ENCODE measurements around the gene C6orf52. TPM values are rescaled to one million over a fixed set of nuclear protein-coding genes. Genes with fewer than 3 reads are reported as not detected.

The C6orf52 gene
- total and polyA plus RNA-seq, 8 donors, result 1.8 to 3.2 (median 2.8) TPM; not detected in 5

DNA sequence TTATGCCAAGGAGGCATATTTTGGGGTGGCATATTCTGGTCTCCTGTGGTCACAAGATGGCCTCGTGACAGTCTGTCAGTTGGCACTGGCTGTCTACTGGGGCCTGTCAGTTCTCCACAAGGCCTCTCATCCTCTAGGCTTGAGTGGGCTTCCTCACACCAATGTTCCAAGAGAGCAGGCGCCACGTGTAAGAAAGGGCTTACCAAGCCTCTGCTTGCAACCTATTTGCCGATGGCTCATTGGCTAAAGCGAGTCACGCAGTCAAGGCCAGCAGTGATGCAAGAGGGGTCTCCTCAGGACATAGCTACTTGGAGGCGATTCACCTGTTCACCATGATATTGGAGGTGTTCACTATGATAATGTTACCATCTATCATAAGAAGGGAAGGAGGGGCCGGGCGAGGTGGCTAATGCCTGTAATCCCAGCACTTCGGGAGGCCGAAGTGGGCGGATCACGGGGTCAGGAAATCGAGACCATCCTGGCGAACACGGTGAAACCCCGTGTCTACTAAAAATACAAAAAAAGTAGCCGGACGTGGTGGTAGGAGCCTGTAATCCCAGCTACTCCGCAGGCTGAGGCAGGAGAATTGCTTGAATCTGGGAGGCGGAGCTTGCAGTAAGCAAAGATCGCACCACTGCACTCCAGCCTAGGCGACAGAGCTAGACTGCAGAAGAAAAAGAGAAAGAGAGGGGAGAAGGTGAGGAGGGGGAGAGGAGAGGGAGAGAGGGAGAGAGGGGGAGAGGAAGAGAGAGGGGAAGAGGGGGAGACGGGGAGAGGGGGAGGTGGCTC, 35.3 kb downstream of the C6orf52 start:
- WGBS, 5 donors, result 78 to 89% (median 83%) methylated on average over 24 of the region's 24 CpGs
- H3K4me1 ChIP-seq, result peaks cover 0 to 7% (median 0%) of the 10 kb centered on the region in 4 donors
- no peak for DNase-seq
- no peaks in the 10 kb centered on the region for H3K9me3 ChIP-seq
- intact Hi-C loops (cut with DNase I; ENCODE audit: low total_unique reads), result no loop called here
- no peaks in the 10 kb centered on the region for H3K36me3 ChIP-seq
- peak overlapping the region in 2 of 5 donors; percentile 38 to 49 for H3K27ac ChIP-seq
- peak overlapping the region; percentile 15 to 45 (median 38) for H3K4me3 ChIP-seq
- no peaks in the 10 kb centered on the region for H3K27me3 ChIP-seq
- TF ChIP-seq, protein P1, sequence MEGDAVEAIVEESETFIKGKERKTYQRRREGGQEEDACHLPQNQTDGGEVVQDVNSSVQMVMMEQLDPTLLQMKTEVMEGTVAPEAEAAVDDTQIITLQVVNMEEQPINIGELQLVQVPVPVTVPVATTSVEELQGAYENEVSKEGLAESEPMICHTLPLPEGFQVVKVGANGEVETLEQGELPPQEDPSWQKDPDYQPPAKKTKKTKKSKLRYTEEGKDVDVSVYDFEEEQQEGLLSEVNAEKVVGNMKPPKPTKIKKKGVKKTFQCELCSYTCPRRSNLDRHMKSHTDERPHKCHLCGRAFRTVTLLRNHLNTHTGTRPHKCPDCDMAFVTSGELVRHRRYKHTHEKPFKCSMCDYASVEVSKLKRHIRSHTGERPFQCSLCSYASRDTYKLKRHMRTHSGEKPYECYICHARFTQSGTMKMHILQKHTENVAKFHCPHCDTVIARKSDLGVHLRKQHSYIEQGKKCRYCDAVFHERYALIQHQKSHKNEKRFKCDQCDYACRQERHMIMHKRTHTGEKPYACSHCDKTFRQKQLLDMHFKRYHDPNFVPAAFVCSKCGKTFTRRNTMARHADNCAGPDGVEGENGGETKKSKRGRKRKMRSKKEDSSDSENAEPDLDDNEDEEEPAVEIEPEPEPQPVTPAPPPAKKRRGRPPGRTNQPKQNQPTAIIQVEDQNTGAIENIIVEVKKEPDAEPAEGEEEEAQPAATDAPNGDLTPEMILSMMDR (IDR thresholded peaks at IDR 0.05), result no peak
- TF ChIP-seq POLR2A (IDR thresholded peaks at IDR 0.05), result no peak
- no peak for TF ChIP-seq POLR2AphosphoS5 (IDR thresholded peaks at IDR 0.05)
- TF ChIP-seq EP300 (IDR thresholded peaks at IDR 0.05), result no peak

DNA sequence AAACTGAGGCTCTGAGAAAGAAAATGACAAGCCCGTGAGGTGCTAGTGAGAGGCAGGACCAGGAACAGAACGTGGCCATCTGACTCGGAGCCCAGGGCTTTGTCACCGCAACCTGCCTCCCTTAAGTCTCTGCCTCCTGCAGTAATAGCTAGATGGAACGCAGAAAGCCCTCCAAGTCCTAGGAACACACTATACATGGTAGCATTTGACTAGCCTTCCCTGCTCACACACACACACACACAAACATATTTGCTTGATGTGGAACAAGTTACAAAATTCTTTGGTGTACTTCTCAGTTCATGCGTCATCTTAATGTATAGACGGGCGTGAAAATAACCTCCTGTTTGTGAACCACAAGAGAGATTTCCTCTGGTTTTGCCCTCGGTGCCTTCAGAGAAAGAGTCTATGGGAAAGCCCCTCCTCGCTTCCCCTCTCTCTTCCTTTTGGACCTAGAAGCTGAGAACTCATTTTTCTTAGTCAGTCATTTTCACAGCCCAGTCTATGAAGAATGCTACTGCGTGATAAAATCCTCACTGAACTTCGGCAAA, 38.8 kb downstream of the C6orf52 start:
- Histone ChIP-seq H3K4me1 (peaks cover 0 to 7% (median 0%) of the 10 kb centered on the region in 4 donors), H3K9me3 (no peaks in the 10 kb centered on the region), H3K36me3 (no peaks in the 10 kb centered on the region), H3K27ac (no peak overlapping the region), H3K4me3 (no peak overlapping the region), H3K27me3 (no peaks in the 10 kb centered on the region)
- intact Hi-C loops (cut with DNase I; ENCODE audit: low total_unique reads), result no loop called here
- peak in 1 of 2 donors; percentile 35 for DNase-seq
- TF ChIP-seq EP300 (IDR thresholded peaks at IDR 0.05), result no peak
- no peak for TF ChIP-seq POLR2A (IDR thresholded peaks at IDR 0.05)
- TF ChIP-seq, protein P1 (IDR thresholded peaks at IDR 0.05), result no peak
- TF ChIP-seq POLR2AphosphoS5 (IDR thresholded peaks at IDR 0.05), result no peak
- 68 to 78% (median 70%) methylated on average over 12 of the region's 12 CpGs for WGBS, 5 donors

DNA sequence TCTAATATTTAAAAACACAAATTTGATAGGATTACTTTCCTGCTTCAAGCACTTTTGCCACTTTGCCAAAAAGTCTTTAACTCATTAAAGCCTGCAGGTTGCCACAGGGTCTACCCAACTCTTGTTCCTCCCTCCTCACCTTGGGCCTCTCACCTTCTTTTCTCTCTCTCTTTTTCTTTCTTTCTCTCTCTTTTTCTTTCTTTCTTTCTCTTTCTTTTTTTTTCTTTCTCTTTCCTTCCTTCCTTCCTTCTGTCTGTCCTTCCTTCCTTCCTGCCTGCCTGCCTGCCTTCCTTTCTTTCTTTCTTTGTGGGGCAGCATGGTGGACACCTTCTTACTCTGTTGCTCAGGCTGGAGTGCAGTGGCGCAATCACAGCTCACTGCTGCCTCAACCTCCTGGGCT, 50.2 kb downstream of the C6orf52 start:
- no peak overlapping the region for H3K4me3 ChIP-seq
- H3K9me3 ChIP-seq, result no peaks in the 10 kb centered on the region
- peaks cover 0 to 11% (median 0%) of the 10 kb centered on the region in 4 donors for H3K4me1 ChIP-seq
- H3K36me3 ChIP-seq, result no peaks in the 10 kb centered on the region
- TF ChIP-seq POLR2AphosphoS5 (IDR thresholded peaks at IDR 0.05) (no peak), EP300 (IDR thresholded peaks at IDR 0.05) (no peak), POLR2A (IDR thresholded peaks at IDR 0.05) (no peak)
- TF ChIP-seq, protein P1 (IDR thresholded peaks at IDR 0.05), result no peak
- intact Hi-C loops (cut with DNase I; ENCODE audit: low total_unique reads), result no loop called here
- H3K27ac ChIP-seq, result no peak overlapping the region
- no peaks in the 10 kb centered on the region for H3K27me3 ChIP-seq
- 100% methylated on average over 1 of the region's 1 CpG for WGBS, 5 donors
- no peak for DNase-seq

DNA sequence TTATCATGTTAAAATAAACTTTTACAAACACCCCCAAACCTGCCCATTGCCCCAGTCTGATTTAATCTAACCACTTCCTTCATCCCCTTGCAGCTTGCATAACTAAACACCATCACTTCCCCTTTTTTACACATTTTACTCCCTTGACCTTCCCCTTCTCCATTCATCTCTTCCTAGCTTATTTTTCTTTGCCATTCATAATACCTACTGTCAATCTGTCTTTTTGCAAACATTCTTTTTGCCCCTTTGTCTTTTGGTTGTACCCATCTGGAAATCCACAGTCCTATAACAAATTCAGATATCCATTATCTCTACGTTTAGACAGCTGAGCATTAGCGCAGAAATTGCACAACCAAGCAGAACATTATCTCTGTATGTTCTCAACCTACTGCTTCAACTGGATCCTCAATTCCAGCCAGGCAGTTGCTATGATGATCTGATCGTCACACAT, 51.2 kb downstream of the C6orf52 start:
- Histone ChIP-seq H3K4me3 (no peak overlapping the region), H3K36me3 (no peaks in the 10 kb centered on the region), H3K27ac (no peak overlapping the region), H3K27me3 (no peaks in the 10 kb centered on the region), H3K4me1 (peaks cover 0 to 11% (median 0%) of the 10 kb centered on the region in 4 donors), H3K9me3 (no peaks in the 10 kb centered on the region)
- DNase-seq, result no peak
- 59 to 67% (median 63%) methylated on average over 3 of the region's 3 CpGs for WGBS, 5 donors
- TF ChIP-seq EP300 (IDR thresholded peaks at IDR 0.05), result no peak
- TF ChIP-seq, protein P1 (IDR thresholded peaks at IDR 0.05), result no peak
- intact Hi-C loops (cut with DNase I; ENCODE audit: low total_unique reads), result no loop called here

Data from stomach (tissue), 9 donors.